GM10266 (cell line): ENCODE results near the gene NTHL1.

Experiments
- DNase-seq: peaks from one replicate; pipeline ENCODE4 v3.0.0; 2012; ENCODE audit errors: extremely low spot score
- CTCF ChIP-seq: IDR thresholded peaks from 2 replicates; pipeline ENCODE4 v1.5.1; 2012; ENCODE audit warnings: mild to moderate bottlenecking, low read depth; ENCODE audit not compliant: control insufficient read depth, insufficient read depth; ENCODE audit errors: missing control alignments

NTHL1 gene

GRCh38 chr16:2045965-2046892 is 1.4 kb downstream of the NTHL1 start:
- TF ChIP-seq CTCF = no peak
- no peak for DNase-seq

GRCh38 chr16:2044541-2044940 is 3.1 kb downstream of the NTHL1 start:
- no peak for TF ChIP-seq CTCF
- DNase-seq = no peak

GRCh38 chr16:2043667-2044451 is 3.8 kb downstream of the NTHL1 start:
- TF ChIP-seq CTCF = no peak
- no peak for DNase-seq

- TF ChIP-seq CTCF = no peak
- DNase-seq = no peak
Observed at GRCh38 chr16:2042986-2043666, 4.5 kb downstream of the NTHL1 start.

GRCh38 chr16:2042171-2042985 is 5.3 kb downstream of the NTHL1 start:
- TF ChIP-seq CTCF = no peak
- no peak for DNase-seq

GRCh38 chr16:2040787-2041522 is 6.7 kb downstream of the NTHL1 start:
- DNase-seq = no peak
- no peak for TF ChIP-seq CTCF
